K562 (cell line): Measurements from ENCODE around the gene IRS1. TPM values are rescaled to one million over a fixed set of nuclear protein-coding genes. Genes with fewer than 3 reads are reported as not detected.
A peak's percentile ranks its signal among the peaks of the same experiment; 100 is the strongest.

ENCODE experiments used
- CBFA2T3 ChIP-seq: fragments of 450-650 bp; IDR thresholded peaks from 2 replicates; pipeline ENCODE4 v1.6.1; 2017
- HLTF ChIP-seq: fragments of 450-650 bp; IDR thresholded peaks from 2 replicates; pipeline ENCODE4 v1.6.1; 2016
- POLR2AphosphoS5 ChIP-seq: IDR thresholded peaks from 2 replicates; pipeline ENCODE4 v1.6.1; 2011; ENCODE audit warnings: mild to moderate bottlenecking, low read depth, low read length, moderate library complexity; ENCODE audit not compliant: control insufficient read depth, insufficient read depth
- SLC30A9 ChIP-seq: fragments of 250-450 bp; sonication (Bioruptor Pico); IDR thresholded peaks from 2 replicates; pipeline ENCODE4 v1.8.0; 2022; ENCODE audit warnings: mild to moderate bottlenecking, moderate library complexity
- SMAD3 ChIP-seq: fragments of 450-650 bp; formaldehyde crosslinking; conservative IDR thresholded peaks from 2 replicates; pipeline ENCODE4 v1.4.0; 2020; ENCODE audit warnings: mild to moderate bottlenecking
- SMARCA5 ChIP-seq: fragments of 450-650 bp; IDR thresholded peaks from 2 replicates; pipeline ENCODE4 v1.6.1; 2016
- TAF1 ChIP-seq: IDR thresholded peaks from 2 replicates; pipeline ENCODE4 v1.6.1; 2011; ENCODE audit warnings: mild to moderate bottlenecking, low read length, moderate library complexity; ENCODE audit not compliant: insufficient read depth, control insufficient read depth, severe bottlenecking; ENCODE audit errors: extremely low read depth
- ZBTB17 ChIP-seq: fragments of 450-650 bp; formaldehyde crosslinking; IDR thresholded peaks from 2 replicates; pipeline ENCODE4 v1.4.0; 2020; ENCODE audit warnings: mild to moderate bottlenecking
- ZBTB34 ChIP-seq: fragments of 250-450 bp; sonication (Bioruptor Pico); IDR thresholded peaks from 2 replicates; pipeline ENCODE4 v1.8.0; 2021; ENCODE audit warnings: mild to moderate bottlenecking, moderate library complexity
- ZNF507 ChIP-seq: conservative IDR thresholded peaks from 2 replicates; pipeline ENCODE4 v1.6.1; 2017; ENCODE audit warnings: missing genetic modification characterization, missing compliant biosample characterization
- ZNF518B ChIP-seq: fragments of 250-450 bp; sonication (Bioruptor Pico); IDR thresholded peaks from 2 replicates; pipeline ENCODE4 v1.5.0; 2021; ENCODE audit warnings: mild to moderate bottlenecking, moderate library complexity
- ZNF785 ChIP-seq: fragments of 250-450 bp; sonication (Bioruptor Pico); IDR thresholded peaks from 2 replicates; pipeline ENCODE4 v1.4.0; 2020; ENCODE audit warnings: mild to moderate bottlenecking
- polyA plus RNA-seq, 8 experiments: library from polyadenylated mRNA; depleted of rRNA in 4 of 8; stranded (reverse) in 5 of 8; unstranded in 3 of 8; fragments of >200 nt; fragmentation: Nextera tagmentation in 2 of 8; fragmentation: Illumina TruSeq in 1 of 8; extraction: Ambion mirVana in 2 of 8; extraction: Trizol in 1 of 8; gene quantifications; 2 replicates each; pipeline versions ENCODE4 v1.2.1 to v1.2.3, GENCODE V29; 2011 to 2014; ENCODE audit warnings: inconsistent platforms in 1 of 8, missing spikeins in 1 of 8
- total RNA-seq, 7 experiments: library from RNA; depleted of rRNA in 6 of 7; stranded (reverse); fragments of >200 nt in 6 of 7; fragmentation: Illumina TruSeq in 2 of 7; extraction: Trizol in 2 of 7; gene quantifications; 2 replicates each; pipeline versions ENCODE4 v1.2.1 to v1.2.3, GENCODE V29; 2011 to 2021; ENCODE audit warnings: low replicate concordance in 1 of 7
- TF ChIP-seq, protein P1 (sequence below), 2 experiments: fragments of 450-650 bp in 1 of 2; sonication (generic) in 1 of 2; formaldehyde crosslinking in 1 of 2; IDR thresholded peaks in 1 of 2; conservative IDR thresholded peaks in 1 of 2; 2 replicates each; pipeline versions ENCODE4 v1.6.1 to v1.8.1; 2016 to 2023; ENCODE audit warnings: mild to moderate bottlenecking in 2 of 2, moderate library complexity in 2 of 2, inconsistent platforms in 1 of 2, missing genetic modification reagents in 1 of 2
- TF ChIP-seq, protein P2 (sequence below): fragments of 450-650 bp; IDR thresholded peaks from 2 replicates; pipeline ENCODE4 v1.6.1; 2014; ENCODE audit warnings: low read depth, mild to moderate bottlenecking, moderate library complexity, borderline replicate concordance
- TF ChIP-seq, protein P3 (sequence below): fragments of 200-800 bp; sonication (Bioruptor generic); IDR thresholded peaks from 2 replicates; pipeline ENCODE4 v1.6.1; 2017; ENCODE audit warnings: missing genetic modification characterization, missing compliant biosample characterization
- TF ChIP-seq, protein P4 (sequence below): IDR thresholded peaks from 2 replicates; pipeline ENCODE4 v1.6.1; 2016; ENCODE audit warnings: missing genetic modification characterization, missing compliant biosample characterization

The IRS1 gene
- total and polyA plus RNA-seq, 9 of the 15 experiments (the other 6 are each of a cell fraction or from before 2014, with no cell fraction given): under 0.01 to 0.31 (median 0.08) TPM; not detected in 1

GRCh38 chr2:226772389-226773179, 27.0 kb downstream of the IRS1 start (continued):
- no peak for TF ChIP-seq SMARCA5
- TF ChIP-seq ZBTB34 (CRISPR knock-in tag): no peak
- TF ChIP-seq SMAD3 (CRISPR knock-in tag): 0 out of 2 replicates have a peak, but pooled peaks have one; percentile 42
- TF ChIP-seq ZNF518B (CRISPR knock-in tag): no peak
- TF ChIP-seq, protein P1, sequence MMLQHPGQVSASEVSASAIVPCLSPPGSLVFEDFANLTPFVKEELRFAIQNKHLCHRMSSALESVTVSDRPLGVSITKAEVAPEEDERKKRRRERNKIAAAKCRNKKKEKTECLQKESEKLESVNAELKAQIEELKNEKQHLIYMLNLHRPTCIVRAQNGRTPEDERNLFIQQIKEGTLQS (IDR thresholded peaks at IDR 0.05): peak; percentile 10; the same call in 1 of the 2 replicates
- TF ChIP-seq, protein P1 (CRISPR knock-in tag; conservative IDR thresholded peaks at IDR 0.05): no peak
- peak; percentile 89 for TF ChIP-seq CBFA2T3
- TF ChIP-seq, protein P2, sequence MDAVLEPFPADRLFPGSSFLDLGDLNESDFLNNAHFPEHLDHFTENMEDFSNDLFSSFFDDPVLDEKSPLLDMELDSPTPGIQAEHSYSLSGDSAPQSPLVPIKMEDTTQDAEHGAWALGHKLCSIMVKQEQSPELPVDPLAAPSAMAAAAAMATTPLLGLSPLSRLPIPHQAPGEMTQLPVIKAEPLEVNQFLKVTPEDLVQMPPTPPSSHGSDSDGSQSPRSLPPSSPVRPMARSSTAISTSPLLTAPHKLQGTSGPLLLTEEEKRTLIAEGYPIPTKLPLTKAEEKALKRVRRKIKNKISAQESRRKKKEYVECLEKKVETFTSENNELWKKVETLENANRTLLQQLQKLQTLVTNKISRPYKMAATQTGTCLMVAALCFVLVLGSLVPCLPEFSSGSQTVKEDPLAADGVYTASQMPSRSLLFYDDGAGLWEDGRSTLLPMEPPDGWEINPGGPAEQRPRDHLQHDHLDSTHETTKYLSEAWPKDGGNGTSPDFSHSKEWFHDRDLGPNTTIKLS: no peak
- TF ChIP-seq ZNF785: no peak
- TF ChIP-seq POLR2AphosphoS5: no peak
- TF ChIP-seq HLTF: no peak
- TF ChIP-seq, protein P3, sequence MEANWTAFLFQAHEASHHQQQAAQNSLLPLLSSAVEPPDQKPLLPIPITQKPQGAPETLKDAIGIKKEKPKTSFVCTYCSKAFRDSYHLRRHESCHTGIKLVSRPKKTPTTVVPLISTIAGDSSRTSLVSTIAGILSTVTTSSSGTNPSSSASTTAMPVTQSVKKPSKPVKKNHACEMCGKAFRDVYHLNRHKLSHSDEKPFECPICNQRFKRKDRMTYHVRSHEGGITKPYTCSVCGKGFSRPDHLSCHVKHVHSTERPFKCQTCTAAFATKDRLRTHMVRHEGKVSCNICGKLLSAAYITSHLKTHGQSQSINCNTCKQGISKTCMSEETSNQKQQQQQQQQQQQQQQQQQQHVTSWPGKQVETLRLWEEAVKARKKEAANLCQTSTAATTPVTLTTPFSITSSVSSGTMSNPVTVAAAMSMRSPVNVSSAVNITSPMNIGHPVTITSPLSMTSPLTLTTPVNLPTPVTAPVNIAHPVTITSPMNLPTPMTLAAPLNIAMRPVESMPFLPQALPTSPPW: peak; percentile 44; the same call in 1 of the 2 replicates
- no peak for TF ChIP-seq TAF1
- TF ChIP-seq, protein P4, sequence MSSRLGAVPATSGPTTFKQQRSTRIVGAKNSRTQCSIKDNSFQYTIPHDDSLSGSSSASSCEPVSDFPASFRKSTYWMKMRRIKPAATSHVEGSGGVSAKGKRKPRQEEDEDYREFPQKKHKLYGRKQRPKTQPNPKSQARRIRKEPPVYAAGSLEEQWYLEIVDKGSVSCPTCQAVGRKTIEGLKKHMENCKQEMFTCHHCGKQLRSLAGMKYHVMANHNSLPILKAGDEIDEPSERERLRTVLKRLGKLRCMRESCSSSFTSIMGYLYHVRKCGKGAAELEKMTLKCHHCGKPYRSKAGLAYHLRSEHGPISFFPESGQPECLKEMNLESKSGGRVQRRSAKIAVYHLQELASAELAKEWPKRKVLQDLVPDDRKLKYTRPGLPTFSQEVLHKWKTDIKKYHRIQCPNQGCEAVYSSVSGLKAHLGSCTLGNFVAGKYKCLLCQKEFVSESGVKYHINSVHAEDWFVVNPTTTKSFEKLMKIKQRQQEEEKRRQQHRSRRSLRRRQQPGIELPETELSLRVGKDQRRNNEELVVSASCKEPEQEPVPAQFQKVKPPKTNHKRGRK (tag): no peak
- TF ChIP-seq ZNF507 (tag): no peak
- no peak for TF ChIP-seq SLC30A9
- TF ChIP-seq ZBTB17 (CRISPR knock-in tag): no peak
